Stimulated activated naive CD8-positive, alpha-beta T cell treated with anti-CD3 and anti-CD28 coated beads, Interleukin-15, amount 100 ng/mL, for 72 hours (primary cell): ENCODE data around the gene PAQR7.
"Not testable (repeated sequence)": the region's sequence is repeated elsewhere in the genome, so short reads cannot be mapped to it uniquely, and the experiment has no call there.

ENCODE experiments used
- ATAC-seq: fragments of 150-1000 bp; cut with Tn5 transposase; 2 replicates; pipeline ENCODE4 v1.10.0; 2021; ENCODE audit warnings: mild to moderate bottlenecking, moderate library complexity
- DNase-seq, 2 donors: peaks; one replicate each; pipeline ENCODE4 v3.0.0; 2021 to 2022
- H3K27ac Mint-ChIP-seq, 2 donors: one replicate each; pipeline ENCODE4 v1.8.0; 2022; ENCODE audit warnings: mild to moderate bottlenecking in 2 of 2, mixed read lengths in 2 of 2, moderate library complexity in 2 of 2
- H3K27me3 Mint-ChIP-seq: one replicate; pipeline ENCODE4 v1.8.0; 2022; ENCODE audit warnings: mixed read lengths
- H3K4me1 Mint-ChIP-seq: one replicate; pipeline ENCODE4 v1.8.0; 2022; ENCODE audit warnings: mild to moderate bottlenecking, mixed read lengths
- H3K4me3 Mint-ChIP-seq, 2 donors: one replicate each; pipeline ENCODE4 v1.8.0; 2022; ENCODE audit warnings: mild to moderate bottlenecking in 2 of 2, mixed read lengths in 2 of 2, moderate library complexity in 1 of 2
- H3K9me3 Mint-ChIP-seq, 2 donors: one replicate each; pipeline ENCODE4 v1.8.0; 2022; ENCODE audit warnings: mixed read lengths in 2 of 2

PAQR7 gene

GRCh38 chr1:25848531-25848930 is 27.0 kb downstream of the PAQR7 start:
- Mint-ChIP-seq H3K9me3 (no peaks in the 10 kb centered on the region), H3K27me3 (no peaks in the 10 kb centered on the region), H3K4me3 (no peak overlapping the region), H3K4me1 (peaks cover 6% of the 10 kb centered on the region), H3K27ac (no peak overlapping the region)
- no peak for DNase-seq
- ATAC-seq: no peak

GRCh38 chr1:25847929-25848328 is 27.6 kb downstream of the PAQR7 start:
- H3K9me3 Mint-ChIP-seq: no peaks in the 10 kb centered on the region
- no peak overlapping the region for H3K4me3 Mint-ChIP-seq
- H3K27me3 Mint-ChIP-seq: no peaks in the 10 kb centered on the region
- peaks cover 6% of the 10 kb centered on the region for H3K4me1 Mint-ChIP-seq
- no peak overlapping the region for H3K27ac Mint-ChIP-seq
- ATAC-seq (no peak), DNase-seq (no peak)

GRCh38 chr1:25845664-25846063 is 29.8 kb downstream of the PAQR7 start:
- Mint-ChIP-seq H3K27ac (no peak overlapping the region), H3K4me1 (peaks cover 6% of the 10 kb centered on the region), H3K9me3 (no peaks in the 10 kb centered on the region), H3K27me3 (no peaks in the 10 kb centered on the region), H3K4me3 (no peak overlapping the region)
- no peak for ATAC-seq
- DNase-seq: no peak

- no peak for DNase-seq
- Mint-ChIP-seq H3K4me1 (peaks cover 6% of the 10 kb centered on the region), H3K4me3 (no peak overlapping the region)
Observed at GRCh38 chr1:25844536-25845337, 30.8 kb downstream of the PAQR7 start.

GRCh38 chr1:25843483-25843882 is 32.0 kb downstream of the PAQR7 start:
- no peak overlapping the region for H3K4me3 Mint-ChIP-seq
- H3K4me1 Mint-ChIP-seq: peaks cover 6% of the 10 kb centered on the region
- no peaks in the 10 kb centered on the region for H3K9me3 Mint-ChIP-seq
- no peak for ATAC-seq
- no peak overlapping the region for H3K27ac Mint-ChIP-seq
- no peak for DNase-seq
- H3K27me3 Mint-ChIP-seq: no peaks in the 10 kb centered on the region

More at GRCh38 chr1:25844536-25845337, 30.8 kb downstream of the PAQR7 start:
- H3K27me3 Mint-ChIP-seq: no peaks in the 10 kb centered on the region
- no peak for ATAC-seq
- no peaks in the 10 kb centered on the region for H3K9me3 Mint-ChIP-seq
- H3K27ac Mint-ChIP-seq: no peak overlapping the region

- H3K27me3 Mint-ChIP-seq, H3K9me3 Mint-ChIP-seq, ATAC-seq: not testable (repeated sequence)
Observed at GRCh38 chr1:25839808-25840207, 35.7 kb downstream of the PAQR7 start.

GRCh38 chr1:25837262-25837875 is 38.1 kb downstream of the PAQR7 start:
- no peaks in the 10 kb centered on the region for H3K4me1 Mint-ChIP-seq
- no peaks in the 10 kb centered on the region for H3K27me3 Mint-ChIP-seq
- no peaks in the 10 kb centered on the region for H3K9me3 Mint-ChIP-seq
- H3K4me3 Mint-ChIP-seq: no peak overlapping the region
- no peak for ATAC-seq
- H3K27ac Mint-ChIP-seq: no peak overlapping the region
- no peak for DNase-seq

More at GRCh38 chr1:25839808-25840207, 35.7 kb downstream of the PAQR7 start:
- H3K4me1 Mint-ChIP-seq, H3K4me3 Mint-ChIP-seq, H3K27ac Mint-ChIP-seq, DNase-seq: not testable (repeated sequence)

- Mint-ChIP-seq H3K27ac (no peak overlapping the region), H3K4me1 (no peaks in the 10 kb centered on the region), H3K27me3 (no peaks in the 10 kb centered on the region), H3K4me3 (no peak overlapping the region), H3K9me3 (no peaks in the 10 kb centered on the region)
- DNase-seq (no peak), ATAC-seq (no peak)
Observed at GRCh38 chr1:25836695-25837094, 38.8 kb downstream of the PAQR7 start.

GRCh38 chr1:25834894-25835293 is 40.6 kb downstream of the PAQR7 start:
- Mint-ChIP-seq H3K27me3 (no peaks in the 10 kb centered on the region), H3K4me3 (no peak overlapping the region), H3K4me1 (no peaks in the 10 kb centered on the region), H3K9me3 (no peaks in the 10 kb centered on the region), H3K27ac (no peak overlapping the region)
- DNase-seq (no peak), ATAC-seq (no peak)

- H3K4me1 Mint-ChIP-seq: no peaks in the 10 kb centered on the region
- H3K27ac Mint-ChIP-seq: no peak overlapping the region
- H3K9me3 Mint-ChIP-seq: no peaks in the 10 kb centered on the region
- no peak for ATAC-seq
- no peaks in the 10 kb centered on the region for H3K27me3 Mint-ChIP-seq
- DNase-seq: no peak
- H3K4me3 Mint-ChIP-seq: no peak overlapping the region
Observed at GRCh38 chr1:25833158-25833557, 42.4 kb downstream of the PAQR7 start.

- H3K9me3 Mint-ChIP-seq: no peaks in the 10 kb centered on the region
- ATAC-seq (no peak), DNase-seq (no peak)
- no peak overlapping the region for H3K27ac Mint-ChIP-seq
- no peaks in the 10 kb centered on the region for H3K27me3 Mint-ChIP-seq
- no peaks in the 10 kb centered on the region for H3K4me1 Mint-ChIP-seq
- H3K4me3 Mint-ChIP-seq: no peak overlapping the region
Observed at GRCh38 chr1:25832336-25833037, 43.0 kb downstream of the PAQR7 start.

- ATAC-seq: no peak
- DNase-seq: no peak
- Mint-ChIP-seq H3K27ac (no peak overlapping the region), H3K27me3 (no peaks in the 10 kb centered on the region), H3K4me3 (no peak overlapping the region), H3K9me3 (no peaks in the 10 kb centered on the region), H3K4me1 (no peaks in the 10 kb centered on the region)
Observed at GRCh38 chr1:25831569-25832196, 43.8 kb downstream of the PAQR7 start.

GRCh38 chr1:25829046-25829445 is 46.5 kb downstream of the PAQR7 start:
- ATAC-seq: no peak
- Mint-ChIP-seq H3K4me1 (no peaks in the 10 kb centered on the region), H3K4me3 (no peak overlapping the region), H3K9me3 (no peaks in the 10 kb centered on the region), H3K27ac (no peak overlapping the region), H3K27me3 (no peaks in the 10 kb centered on the region)
- no peak for DNase-seq

- Mint-ChIP-seq H3K9me3 (no peaks in the 10 kb centered on the region), H3K4me3 (no peak overlapping the region), H3K27ac (no peak overlapping the region), H3K27me3 (no peaks in the 10 kb centered on the region), H3K4me1 (no peaks in the 10 kb centered on the region)
- DNase-seq (no peak), ATAC-seq (no peak)
Observed at GRCh38 chr1:25828491-25828890, 47.0 kb downstream of the PAQR7 start.

GRCh38 chr1:25826571-25826970 is 48.9 kb downstream of the PAQR7 start:
- Mint-ChIP-seq H3K9me3 (no peaks in the 10 kb centered on the region), H3K4me3 (no peak overlapping the region), H3K27ac (no peak overlapping the region), H3K27me3 (no peaks in the 10 kb centered on the region), H3K4me1 (peaks cover 9% of the 10 kb centered on the region)
- DNase-seq (no peak), ATAC-seq (no peak)

- H3K27ac Mint-ChIP-seq: no peak overlapping the region
- no peaks in the 10 kb centered on the region for H3K9me3 Mint-ChIP-seq
- ATAC-seq (no peak), DNase-seq (no peak)
- no peaks in the 10 kb centered on the region for H3K27me3 Mint-ChIP-seq
- H3K4me1 Mint-ChIP-seq: peaks cover 19% of the 10 kb centered on the region
- no peak overlapping the region for H3K4me3 Mint-ChIP-seq
Observed at GRCh38 chr1:25825605-25826004, 49.9 kb downstream of the PAQR7 start.
